OCI-LY3 (cell line): ENCODE measurements around the gene NIPAL3.

Experiments
- CTCF ChIP-seq: fragments of 200-600, 300-600 bp; sonication (generic); IDR thresholded peaks from 2 replicates; pipeline ENCODE4 v1.5.1; 2014; ENCODE audit warnings: antibody characterized with exemption, low read length, low read depth
- EZH2phosphoT487 ChIP-seq: fragments of 200-600 bp; shearing (Covaris generic); IDR thresholded peaks from 2 replicates; pipeline ENCODE4 v1.6.1; 2018; ENCODE audit warnings: antibody characterized with exemption, mixed run types, low read depth

- TF ChIP-seq CTCF (no peak), EZH2phosphoT487 (no peak)
Measured at GRCh38 chr1:24373044-24373443, 42.6 kb upstream of the NIPAL3 start.
